Measurements from ENCODE around the gene MOB1B.

Gene MOB1B

GRCh38 chr4:70914000-70914399, 11.8 kb downstream of the MOB1B start:
- no peak for DNase-seq (ENCODE audit: low read depth)

GRCh38 chr4:70914631-70915030, 12.5 kb downstream of the MOB1B start:
- DNase-seq (ENCODE audit: low read depth) = no peak
- no peak for TF ChIP-seq CTCF (IDR thresholded peaks at IDR 0.05; ENCODE audit: low read depth, low read length, missing control alignments)
- H3K4me3 ChIP-seq (ENCODE audit: low read depth, low read length) = no peak overlapping the region

More at GRCh38 chr4:70914000-70914399, 11.8 kb downstream of the MOB1B start:
- TF ChIP-seq CTCF (IDR thresholded peaks at IDR 0.05; ENCODE audit: low read depth, low read length, missing control alignments) = no peak
- no peak overlapping the region for H3K4me3 ChIP-seq (ENCODE audit: low read depth, low read length)

- H3K4me3 ChIP-seq (ENCODE audit: low read depth, low read length) = no peak overlapping the region
- no peak for DNase-seq (ENCODE audit: low read depth)
- no peak for TF ChIP-seq CTCF (IDR thresholded peaks at IDR 0.05; ENCODE audit: low read depth, low read length, missing control alignments)
These were observed 13.1 kb downstream of the MOB1B start for GRCh38 chr4:70915036-70915815.

- no peak for TF ChIP-seq CTCF (IDR thresholded peaks at IDR 0.05; ENCODE audit: low read depth, low read length, missing control alignments)
- no peak for DNase-seq (ENCODE audit: low read depth)
- no peak overlapping the region for H3K4me3 ChIP-seq (ENCODE audit: low read depth, low read length)
These were observed 13.8 kb downstream of the MOB1B start for GRCh38 chr4:70915874-70916559.

GRCh38 chr4:70920592-70920991, 18.4 kb downstream of the MOB1B start:
- DNase-seq (ENCODE audit: low read depth) = no peak
- no peak overlapping the region for H3K4me3 ChIP-seq (ENCODE audit: low read depth, low read length)
- no peak for TF ChIP-seq CTCF (IDR thresholded peaks at IDR 0.05; ENCODE audit: low read depth, low read length, missing control alignments)

- H3K4me3 ChIP-seq (ENCODE audit: low read depth, low read length) = no peak overlapping the region; the same call in 1 of the 2 replicates
- no peak for DNase-seq (ENCODE audit: low read depth)
- no peak for TF ChIP-seq CTCF (IDR thresholded peaks at IDR 0.05; ENCODE audit: low read depth, low read length, missing control alignments)
These were observed 23.2 kb downstream of the MOB1B start for GRCh38 chr4:70925418-70925817.
